Right lobe of liver (tissue), 4 donors: ENCODE results near the gene TMEM130.
A peak's percentile ranks its signal among the peaks of the same experiment; 100 is the strongest.

Experiments used
- CTCF ChIP-seq, 4 donors: fragments of 200-600 bp in 3 of 4; fragments of 450-650 bp in 1 of 4; IDR thresholded peaks; one replicate each; pipeline versions ENCODE4 v1.5.1 to v1.8.0; 2016 to 2022; ENCODE audit warnings: antibody characterized with exemption in 4 of 4, mild to moderate bottlenecking in 2 of 4
- POLR2A ChIP-seq: fragments of 450-650 bp; IDR thresholded peaks from one replicate; pipeline ENCODE4 v1.6.1; 2017; ENCODE audit warnings: antibody characterized with exemption, mild to moderate bottlenecking
- donor health status: DM: no; HTN: no; CAD: no.
- donor health status: DM: no; HTN: no; CAD: no.
- donor health status: DM: no; HTN: yes; CAD: no.

- TF ChIP-seq POLR2A, result no peak
- TF ChIP-seq CTCF (IDR thresholded peaks at IDR 0.05), result peak in 3 of 4 donors; percentile 20 to 35 (median 34)
Observed at GRCh38 chr7:98872328-98872924, 2.6 kb upstream of the TMEM130 start.
